DOHH2 (cell line): Measurements from ENCODE around the gene IKZF3.
A peak's percentile ranks its signal among the peaks of the same experiment; 100 is the strongest.

ENCODE experiments used
- H3F3A ChIP-seq: fragments of 200-600 bp; sonication (generic), shearing (Covaris generic); 2 replicates; pipeline ENCODE4 v1.6.0; 2016; ENCODE audit warnings: antibody characterized with exemption, mild to moderate bottlenecking; ENCODE audit not compliant: control insufficient read depth, insufficient read depth
- H3K27ac ChIP-seq: fragments of 200-600 bp; sonication (generic); 2 replicates; pipeline ENCODE4 v1.5.1; 2014; ENCODE audit warnings: low read depth, mild to moderate bottlenecking, low read length, moderate library complexity
- H3K27me3 ChIP-seq: fragments of 200-600 bp; sonication (generic); 2 replicates; pipeline ENCODE4 v1.6.1; 2014; ENCODE audit warnings: mild to moderate bottlenecking, low read length, mixed read lengths; ENCODE audit not compliant: control insufficient read depth
- H3K36me3 ChIP-seq: fragments of 200-600 bp; sonication (generic); 2 replicates; pipeline ENCODE4 v1.6.1; 2014; ENCODE audit warnings: mild to moderate bottlenecking, low read length, moderate library complexity, mixed read lengths; ENCODE audit not compliant: control insufficient read depth
- H3K4me1 ChIP-seq: fragments of 200-600 bp; sonication (generic); 2 replicates; pipeline ENCODE4 v1.6.1; 2014; ENCODE audit warnings: mild to moderate bottlenecking, low read length, mixed read lengths; ENCODE audit not compliant: control insufficient read depth
- H3K4me2 ChIP-seq: fragments of 200-600 bp; sonication (generic); 2 replicates; pipeline ENCODE4 v1.6.0; 2014; ENCODE audit warnings: mild to moderate bottlenecking, low read length, moderate library complexity
- H3K4me3 ChIP-seq: fragments of 200-600 bp; sonication (generic); 2 replicates; pipeline ENCODE4 v1.5.1; 2014; ENCODE audit warnings: mild to moderate bottlenecking, low read length, mixed read lengths
- H3K79me2 ChIP-seq: fragments of 200-600 bp; sonication (generic); 2 replicates; pipeline ENCODE4 v1.6.1; 2014; ENCODE audit warnings: mild to moderate bottlenecking, low read length, mixed read lengths; ENCODE audit not compliant: control insufficient read depth
- H3K9me2 ChIP-seq: fragments of 200-600 bp; sonication (generic); replicated peaks from 2 replicates; pipeline ENCODE4 v1.6.1; 2014; ENCODE audit warnings: mild to moderate bottlenecking, low read length, mixed read lengths; ENCODE audit not compliant: control insufficient read depth
- H3K9me3 ChIP-seq: fragments of 200-600 bp; sonication (generic); 2 replicates; pipeline ENCODE4 v1.6.1; 2014; ENCODE audit warnings: antibody characterized with exemption, low read length, mixed read lengths; ENCODE audit not compliant: control insufficient read depth, insufficient read depth
- H4K20me1 ChIP-seq: fragments of 200-600 bp; sonication (generic); 2 replicates; pipeline ENCODE4 v1.6.0; 2014; ENCODE audit warnings: low read depth, mild to moderate bottlenecking, antibody characterized with exemption, low read length, moderate library complexity; ENCODE audit not compliant: control insufficient read depth, insufficient read depth
- CTCF ChIP-seq: fragments of 200-600 bp; sonication (generic); IDR thresholded peaks from one replicate; pipeline ENCODE4 v1.5.1; 2014; ENCODE audit warnings: antibody characterized with exemption, mild to moderate bottlenecking, low read depth, low read length; ENCODE audit not compliant: poor library complexity, severe bottlenecking
- EZH2phosphoT487 ChIP-seq: fragments of 200-600 bp; sonication (generic); IDR thresholded peaks from 2 replicates; pipeline ENCODE4 v1.6.1; 2017; ENCODE audit warnings: borderline replicate concordance, mild to moderate bottlenecking, antibody characterized with exemption, low read length, moderate library complexity, mixed read lengths

IKZF3 gene

GRCh38 chr17:39769974-39770587 lies 94.0 kb downstream of the IKZF3 start:
- H3K27ac ChIP-seq, result peak overlapping the region; percentile 89
- H3K36me3 ChIP-seq, result peaks cover 100% of the 10 kb centered on the region

GRCh38 chr17:39767147-39767546 lies 97.0 kb downstream of the IKZF3 start:
- no peak for TF ChIP-seq CTCF
- no peak for TF ChIP-seq EZH2phosphoT487
- H3F3A ChIP-seq, result peaks cover 28% of the 10 kb centered on the region
- peaks cover 98% of the 10 kb centered on the region for H3K79me2 ChIP-seq
- H3K36me3 ChIP-seq, result peaks cover 99% of the 10 kb centered on the region
- no peaks in the 10 kb centered on the region for H4K20me1 ChIP-seq
- no peaks in the 10 kb centered on the region for H3K9me2 ChIP-seq
- peak overlapping the region; percentile 89 for H3K27ac ChIP-seq
- H3K4me3 ChIP-seq, result no peak overlapping the region
- H3K9me3 ChIP-seq, result no peaks in the 10 kb centered on the region
- no peaks in the 10 kb centered on the region for H3K27me3 ChIP-seq
- no peak overlapping the region for H3K4me2 ChIP-seq
- peaks cover 99% of the 10 kb centered on the region for H3K4me1 ChIP-seq

More at GRCh38 chr17:39769974-39770587, 94.0 kb downstream of the IKZF3 start:
- Histone ChIP-seq H3K27me3 (no peaks in the 10 kb centered on the region), H3K79me2 (peaks cover 100% of the 10 kb centered on the region), H3K9me3 (no peaks in the 10 kb centered on the region), H3K4me1 (peaks cover 100% of the 10 kb centered on the region), H3F3A (peaks cover 39% of the 10 kb centered on the region), H4K20me1 (no peaks in the 10 kb centered on the region), H3K4me3 (peak overlapping the region; percentile 78), H3K9me2 (no peaks in the 10 kb centered on the region), H3K4me2 (peak overlapping the region; percentile 94)
- no peak for TF ChIP-seq CTCF
- no peak for TF ChIP-seq EZH2phosphoT487

GRCh38 chr17:39765766-39766165 lies 98.3 kb downstream of the IKZF3 start:
- peaks cover 98% of the 10 kb centered on the region for H3K4me1 ChIP-seq
- H3K27me3 ChIP-seq, result no peaks in the 10 kb centered on the region
- H3K9me3 ChIP-seq, result no peaks in the 10 kb centered on the region
- H3K36me3 ChIP-seq, result peaks cover 97% of the 10 kb centered on the region
- H3K4me2 ChIP-seq, result no peak overlapping the region
- no peak for TF ChIP-seq CTCF
- no peak for TF ChIP-seq EZH2phosphoT487
- H3F3A ChIP-seq, result peaks cover 33% of the 10 kb centered on the region
- H3K4me3 ChIP-seq, result no peak overlapping the region
- no peaks in the 10 kb centered on the region for H3K9me2 ChIP-seq
- peaks cover 95% of the 10 kb centered on the region for H3K79me2 ChIP-seq
- H4K20me1 ChIP-seq, result no peaks in the 10 kb centered on the region
- peak overlapping the region; percentile 35; the same call in 1 of the 2 replicates for H3K27ac ChIP-seq
